Measurements from ENCODE around the gene TNFAIP3. TPM values are rescaled to one million over a fixed set of nuclear protein-coding genes. Genes with fewer than 3 reads are reported as not detected.

The TNFAIP3 gene
- total and polyA plus RNA-seq, 5 experiments from 2014 or later: 61.5 to 139 (median 108) TPM

DNA sequence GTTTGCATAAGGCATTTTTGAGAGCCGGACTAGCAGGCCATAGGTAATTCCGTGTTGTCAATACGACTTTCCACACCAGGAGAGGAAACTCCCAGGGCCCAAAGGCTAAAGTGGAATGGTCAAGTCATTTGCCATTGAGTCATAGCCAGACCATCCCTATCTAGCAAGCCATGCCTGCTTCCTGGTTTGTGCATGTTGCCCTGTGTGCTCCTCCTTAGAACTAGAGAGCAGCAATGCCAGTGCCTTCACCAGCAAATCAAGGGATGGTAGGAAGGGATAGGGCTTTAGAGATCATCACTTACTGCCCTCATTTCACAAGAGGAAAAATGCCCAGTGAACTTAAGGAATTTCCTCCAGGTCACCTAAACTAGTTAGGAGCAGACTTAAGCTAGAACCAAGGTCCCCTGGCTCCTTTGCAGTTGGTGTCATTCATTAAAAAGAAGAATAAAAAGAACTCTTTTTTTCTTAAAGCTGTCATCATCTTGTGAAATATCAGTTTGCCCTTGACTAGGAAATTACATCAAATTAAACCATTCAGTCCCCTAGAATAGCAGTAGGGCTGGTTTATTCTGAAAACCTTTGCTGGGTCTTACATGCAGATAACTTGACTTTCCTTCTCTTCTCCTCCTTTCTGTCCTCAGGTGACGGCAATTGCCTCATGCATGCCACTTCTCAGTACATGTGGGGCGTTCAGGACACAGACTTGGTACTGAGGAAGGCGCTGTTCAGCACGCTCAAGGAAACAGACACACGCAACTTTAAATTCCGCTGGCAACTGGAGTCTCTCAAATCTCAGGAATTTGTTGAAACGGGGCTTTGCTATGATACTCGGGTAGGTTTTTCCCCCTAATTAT lies 7.4 kb downstream of the TNFAIP3 start:
- DNase-seq (peak in 3 of 10 donors; percentile 15 to 31 (median 22)), ATAC-seq (no peak)
- Mint-ChIP-seq H3K27me3 (no peaks in the 10 kb centered on the region), H3K4me3 (peak overlapping the region in 9 of 10 donors; percentile 26 to 95 (median 56)), H3K36me3 (peaks cover 16 to 90% (median 73%) of the 10 kb centered on the region in 3 donors), H3K4me1 (peaks cover 36 to 88% (median 68%) of the 10 kb centered on the region in 4 donors), H3K27ac (peak overlapping the region; percentile 12 to 99 (median 81)), H3K9me3 (no peaks in the 10 kb centered on the region)
- POLR2A ChIA-PET: no interaction called here

- Mint-ChIP-seq H3K9me3 (no peaks in the 10 kb centered on the region), H3K27ac (peak overlapping the region in 9 of 10 donors; percentile 12 to 99 (median 82)), H3K4me3 (peak overlapping the region in 8 of 10 donors; percentile 26 to 95 (median 60)), H3K36me3 (peaks cover 16 to 94% (median 76%) of the 10 kb centered on the region in 3 donors), H3K27me3 (no peaks in the 10 kb centered on the region), H3K4me1 (peaks cover 32 to 85% (median 68%) of the 10 kb centered on the region in 4 donors)
- ATAC-seq (no peak), DNase-seq (peak in 2 of 10 donors; percentile 25 to 36)
- POLR2A ChIA-PET: no interaction called here
Observed at GRCh38 chr6:137875058-137875520, 8.0 kb downstream of the TNFAIP3 start.

DNA sequence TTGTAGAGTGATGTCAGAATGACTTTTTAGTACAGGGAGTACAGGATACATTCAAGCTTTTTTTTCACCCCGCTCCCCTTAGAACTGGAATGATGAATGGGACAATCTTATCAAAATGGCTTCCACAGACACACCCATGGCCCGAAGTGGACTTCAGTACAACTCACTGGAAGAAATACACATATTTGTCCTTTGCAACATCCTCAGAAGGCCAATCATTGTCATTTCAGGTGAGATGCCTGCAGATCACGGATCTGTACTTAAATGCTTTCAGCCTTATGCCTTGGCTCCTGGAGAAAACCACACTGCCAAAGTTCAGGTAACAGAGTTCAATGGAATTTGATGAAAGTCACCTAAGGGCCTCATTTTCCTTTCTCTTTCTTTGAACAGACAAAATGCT lies 8.5 kb downstream of the TNFAIP3 start:
- peaks cover 16 to 99% (median 81%) of the 10 kb centered on the region in 3 donors for H3K36me3 Mint-ChIP-seq
- H3K27me3 Mint-ChIP-seq: no peaks in the 10 kb centered on the region
- no peaks in the 10 kb centered on the region for H3K9me3 Mint-ChIP-seq
- ATAC-seq: no peak
- peak in 2 of 10 donors; percentile 22 to 24 for DNase-seq
- POLR2A ChIA-PET: no interaction called here
- peak overlapping the region; percentile 28 to 99 (median 74) for H3K27ac Mint-ChIP-seq
- peaks cover 32 to 85% (median 68%) of the 10 kb centered on the region in 4 donors for H3K4me1 Mint-ChIP-seq
- peak overlapping the region in 4 of 10 donors; percentile 3 to 77 (median 28) for H3K4me3 Mint-ChIP-seq

DNA sequence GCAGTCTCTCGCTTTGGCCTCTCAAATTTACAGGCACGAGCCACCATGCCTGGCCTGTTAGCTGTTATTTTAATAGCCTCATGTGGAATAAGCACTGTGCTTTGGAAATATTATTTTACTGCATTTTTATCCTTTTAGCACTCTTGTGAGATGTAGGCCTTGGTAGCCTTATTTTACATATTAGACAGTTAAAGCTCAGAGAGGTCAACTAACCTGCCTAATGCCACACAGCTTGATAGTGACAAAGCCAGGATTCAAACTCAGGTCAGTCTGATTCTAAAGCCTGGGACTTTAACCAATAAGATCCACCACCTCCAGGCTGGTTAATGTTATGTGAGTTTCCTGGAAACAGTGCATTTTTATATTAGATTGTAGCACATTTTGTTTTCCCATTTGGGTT lies 9.5 kb downstream of the TNFAIP3 start:
- POLR2A ChIA-PET: interaction anchor here (1.7 kb wide), 1 partner anchor 9 kb away, joined by 6 read pairs; the partner anchor contains the start of gene TNFAIP3
- peak overlapping the region in 1 of 10 donors; percentile 12 for H3K4me3 Mint-ChIP-seq
- DNase-seq (peak in 1 of 10 donors; percentile 15), ATAC-seq (no peak)
- peaks cover 11 to 100% (median 83%) of the 10 kb centered on the region in 3 donors for H3K36me3 Mint-ChIP-seq
- H3K27ac Mint-ChIP-seq: peak overlapping the region in 5 of 10 donors; percentile 4 to 99 (median 65)
- H3K4me1 Mint-ChIP-seq: peaks cover 28 to 84% (median 68%) of the 10 kb centered on the region in 4 donors
- no peaks in the 10 kb centered on the region for H3K9me3 Mint-ChIP-seq
- H3K27me3 Mint-ChIP-seq: no peaks in the 10 kb centered on the region

GRCh38 chr6:137877113-137877512 lies 10.1 kb downstream of the TNFAIP3 start:
- peaks cover 11 to 98% (median 79%) of the 10 kb centered on the region in 3 donors for H3K36me3 Mint-ChIP-seq
- DNase-seq: peak in 2 of 10 donors; percentile 14 to 15
- H3K4me3 Mint-ChIP-seq: peak overlapping the region in 1 of 10 donors; percentile 2
- no peaks in the 10 kb centered on the region for H3K27me3 Mint-ChIP-seq
- no peaks in the 10 kb centered on the region for H3K9me3 Mint-ChIP-seq
- H3K27ac Mint-ChIP-seq: peak overlapping the region in 7 of 10 donors; percentile 35 to 99 (median 69)
- H3K4me1 Mint-ChIP-seq: peaks cover 24 to 84% (median 66%) of the 10 kb centered on the region in 4 donors
- POLR2A ChIA-PET: interaction anchor here (1.7 kb wide), 1 partner anchor 10 kb away, joined by 6 read pairs; the partner anchor contains the start of gene TNFAIP3
- no peak for ATAC-seq

DNA sequence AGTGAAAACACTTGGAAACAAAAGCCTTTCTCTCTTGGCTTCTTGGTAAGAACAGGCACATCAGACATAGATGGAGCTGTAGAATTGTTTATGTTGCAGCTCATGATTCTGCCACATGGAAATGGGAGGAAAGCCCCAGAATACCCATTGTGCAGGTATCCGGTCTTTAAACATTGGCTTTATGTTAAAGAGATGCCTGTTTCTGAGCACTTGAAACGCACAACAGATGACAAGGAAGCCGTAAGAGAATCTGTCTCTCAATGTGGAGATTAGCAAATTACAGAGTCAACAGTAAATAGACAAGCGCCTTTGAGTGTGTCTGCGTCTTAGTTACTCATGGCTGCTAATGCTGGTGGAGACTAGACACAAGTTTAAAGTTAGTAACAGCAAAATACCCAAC lies 10.5 kb downstream of the TNFAIP3 start:
- ATAC-seq: no peak
- H3K27me3 Mint-ChIP-seq: no peaks in the 10 kb centered on the region
- H3K27ac Mint-ChIP-seq: peak overlapping the region in 7 of 10 donors; percentile 15 to 99 (median 69)

DNA sequence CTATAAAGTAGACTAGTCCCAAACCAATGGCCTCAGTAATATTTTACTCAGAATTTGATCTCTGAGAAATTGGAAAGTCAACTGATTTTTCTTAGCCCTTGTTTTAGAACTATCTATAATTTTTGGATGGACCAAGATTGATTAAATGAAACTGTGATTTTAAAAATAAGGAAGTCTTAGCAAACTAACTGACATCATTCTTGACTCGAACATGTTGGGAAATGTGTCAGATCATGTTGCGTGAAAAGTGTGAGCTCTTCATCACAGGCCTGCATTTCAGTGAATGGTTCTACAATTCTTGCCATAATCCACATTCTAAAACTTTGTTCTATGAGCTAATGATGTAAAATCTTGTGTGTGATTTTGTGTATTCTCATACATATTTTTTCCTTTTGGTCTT lies 11.0 kb downstream of the TNFAIP3 start:
- H3K27me3 Mint-ChIP-seq: no peaks in the 10 kb centered on the region
- peaks cover 23 to 82% (median 64%) of the 10 kb centered on the region in 4 donors for H3K4me1 Mint-ChIP-seq
- H3K36me3 Mint-ChIP-seq: peaks cover 11 to 95% (median 76%) of the 10 kb centered on the region in 3 donors
- DNase-seq (peak in 1 of 10 donors; percentile 26), ATAC-seq (no peak)
- H3K9me3 Mint-ChIP-seq: no peaks in the 10 kb centered on the region
- peak overlapping the region in 3 of 10 donors; percentile 18 to 69 (median 62) for H3K4me3 Mint-ChIP-seq
- H3K27ac Mint-ChIP-seq: peak overlapping the region in 8 of 10 donors; percentile 43 to 99 (median 69)
- POLR2A ChIA-PET: interaction anchor here (0.9 to 1.7 kb wide), 2 partner anchors 10 to 54 kb away, joined by 5 to 6 read pairs; partner anchors contain the start of gene TNFAIP3

More for the DNA sequence above, 10.5 kb downstream of the TNFAIP3 start:
- peaks cover 11 to 97% (median 79%) of the 10 kb centered on the region in 3 donors for H3K36me3 Mint-ChIP-seq
- H3K4me3 Mint-ChIP-seq: peak overlapping the region in 1 of 10 donors; percentile 15
- H3K9me3 Mint-ChIP-seq: no peaks in the 10 kb centered on the region
- peak in 2 of 10 donors; percentile 17 to 21 for DNase-seq
- POLR2A ChIA-PET: interaction anchor here (0.9 to 1.7 kb wide), 2 partner anchors 10 to 53 kb away, joined by 5 to 6 read pairs; partner anchors contain the start of gene TNFAIP3
- peaks cover 22 to 84% (median 65%) of the 10 kb centered on the region in 4 donors for H3K4me1 Mint-ChIP-seq

DNA sequence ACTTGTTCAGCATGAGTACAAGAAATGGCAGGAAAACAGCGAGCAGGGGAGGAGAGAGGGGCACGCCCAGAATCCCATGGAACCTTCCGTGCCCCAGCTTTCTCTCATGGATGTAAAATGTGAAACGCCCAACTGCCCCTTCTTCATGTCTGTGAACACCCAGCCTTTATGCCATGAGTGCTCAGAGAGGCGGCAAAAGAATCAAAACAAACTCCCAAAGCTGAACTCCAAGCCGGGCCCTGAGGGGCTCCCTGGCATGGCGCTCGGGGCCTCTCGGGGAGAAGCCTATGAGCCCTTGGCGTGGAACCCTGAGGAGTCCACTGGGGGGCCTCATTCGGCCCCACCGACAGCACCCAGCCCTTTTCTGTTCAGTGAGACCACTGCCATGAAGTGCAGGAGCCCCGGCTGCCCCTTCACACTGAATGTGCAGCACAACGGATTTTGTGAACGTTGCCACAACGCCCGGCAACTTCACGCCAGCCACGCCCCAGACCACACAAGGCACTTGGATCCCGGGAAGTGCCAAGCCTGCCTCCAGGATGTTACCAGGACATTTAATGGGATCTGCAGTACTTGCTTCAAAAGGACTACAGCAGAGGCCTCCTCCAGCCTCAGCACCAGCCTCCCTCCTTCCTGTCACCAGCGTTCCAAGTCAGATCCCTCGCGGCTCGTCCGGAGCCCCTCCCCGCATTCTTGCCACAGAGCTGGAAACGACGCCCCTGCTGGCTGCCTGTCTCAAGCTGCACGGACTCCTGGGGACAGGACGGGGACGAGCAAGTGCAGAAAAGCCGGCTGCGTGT lies 11.6 kb downstream of the TNFAIP3 start:
- peaks cover 11 to 89% (median 70%) of the 10 kb centered on the region in 3 donors for H3K36me3 Mint-ChIP-seq
- no peaks in the 10 kb centered on the region for H3K9me3 Mint-ChIP-seq
- peak overlapping the region; percentile 47 to 99 (median 74) for H3K27ac Mint-ChIP-seq
- POLR2A ChIA-PET: interaction anchor here (0.9 to 1.8 kb wide), 2 partner anchors 11 to 54 kb away, joined by 5 to 9 read pairs; partner anchors contain the start of gene TNFAIP3
- no peak for ATAC-seq
- DNase-seq: peak in 4 of 10 donors; percentile 37 to 46 (median 39)
- H3K4me1 Mint-ChIP-seq: peaks cover 22 to 81% (median 63%) of the 10 kb centered on the region in 4 donors
- H3K27me3 Mint-ChIP-seq: peaks cover 0 to 3% (median 0%) of the 10 kb centered on the region in 5 donors
- peak overlapping the region in 6 of 10 donors; percentile 43 to 73 (median 60) for H3K4me3 Mint-ChIP-seq

DNA sequence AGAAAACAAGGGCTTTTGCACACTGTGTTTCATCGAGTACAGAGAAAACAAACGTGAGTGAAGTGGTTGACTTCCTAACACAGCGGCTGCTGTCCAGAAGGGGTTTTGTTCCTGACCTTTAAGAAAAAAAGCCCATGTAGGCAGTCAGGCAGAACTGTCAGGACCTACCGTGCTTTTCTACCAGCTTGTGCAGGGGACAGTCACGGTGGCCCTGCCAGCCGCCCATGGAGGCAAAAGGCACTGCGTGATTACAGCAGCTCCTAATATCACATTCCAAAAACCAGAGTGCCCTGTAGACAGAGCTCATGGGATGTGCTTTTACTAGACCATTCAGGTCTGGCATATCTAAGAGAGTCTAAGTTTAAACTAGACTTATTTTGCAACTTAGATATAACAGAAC lies 12.2 kb downstream of the TNFAIP3 start:
- peak overlapping the region in 7 of 10 donors; percentile 35 to 99 (median 72) for H3K27ac Mint-ChIP-seq
- H3K4me3 Mint-ChIP-seq: peak overlapping the region in 5 of 10 donors; percentile 53 to 73 (median 62)
- POLR2A ChIA-PET: interaction anchor here (1.8 kb wide), 1 partner anchor 12 kb away, joined by 9 read pairs; the partner anchor contains the start of gene TNFAIP3
- peaks cover 11 to 83% (median 66%) of the 10 kb centered on the region in 3 donors for H3K36me3 Mint-ChIP-seq
- H3K4me1 Mint-ChIP-seq: peaks cover 23 to 81% (median 67%) of the 10 kb centered on the region in 4 donors
- peaks cover 0 to 5% (median 0%) of the 10 kb centered on the region in 5 donors for H3K27me3 Mint-ChIP-seq
- ATAC-seq (no peak), DNase-seq (peak in 3 of 10 donors; percentile 34 to 38 (median 36))
- H3K9me3 Mint-ChIP-seq: no peaks in the 10 kb centered on the region

DNA sequence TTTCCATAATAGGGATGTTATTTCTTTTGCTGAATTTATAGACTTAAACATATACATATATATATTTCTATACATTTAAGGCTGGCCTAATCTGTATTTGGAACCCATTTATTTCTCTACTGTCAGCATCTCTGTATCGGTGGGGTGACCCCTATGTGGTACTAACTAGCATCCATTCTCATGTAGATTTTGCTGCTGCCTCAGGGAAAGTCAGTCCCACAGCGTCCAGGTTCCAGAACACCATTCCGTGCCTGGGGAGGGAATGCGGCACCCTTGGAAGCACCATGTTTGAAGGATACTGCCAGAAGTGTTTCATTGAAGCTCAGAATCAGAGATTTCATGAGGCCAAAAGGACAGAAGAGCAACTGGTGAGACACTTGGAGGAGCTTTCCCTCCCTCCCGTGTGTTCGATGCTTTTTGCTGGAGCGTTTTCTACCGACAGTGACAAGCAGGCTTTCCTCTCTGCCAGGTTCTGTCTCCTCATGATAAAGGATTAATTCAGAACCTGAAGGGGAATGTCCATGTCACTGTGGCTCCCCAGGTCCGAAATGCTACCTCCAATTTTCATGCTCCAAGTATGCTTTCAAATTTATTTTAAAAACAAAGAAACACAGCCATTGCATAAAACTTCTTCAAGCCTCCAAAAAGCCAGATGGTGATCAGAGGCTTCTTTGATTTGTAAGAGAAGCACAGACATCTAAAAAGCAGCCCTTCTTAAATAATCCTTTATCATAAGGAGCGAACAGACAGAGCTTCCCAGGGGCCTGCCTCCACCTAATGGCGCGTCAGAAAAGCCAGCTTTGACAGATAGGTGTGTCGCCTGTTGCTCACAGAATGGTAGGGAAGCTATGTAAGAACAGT lies 13.1 kb downstream of the TNFAIP3 start:
- POLR2A ChIA-PET: interaction anchor here (0.8 to 4.3 kb wide), 4 partner anchors 10 to 15 kb away, joined by 3 to 30 read pairs (median 12); partner anchors contain the start of gene TNFAIP3
- ATAC-seq: no peak
- peak in 3 of 10 donors; percentile 28 to 38 (median 33) for DNase-seq
- Mint-ChIP-seq H3K4me1 (peaks cover 21 to 73% (median 67%) of the 10 kb centered on the region in 4 donors), H3K27me3 (peaks cover 0 to 10% (median 0%) of the 10 kb centered on the region in 5 donors), H3K4me3 (peak overlapping the region in 6 of 10 donors; percentile 10 to 77 (median 19)), H3K36me3 (peaks cover 8 to 75% (median 61%) of the 10 kb centered on the region in 3 donors), H3K27ac (peak overlapping the region; percentile 75 to 99 (median 89)), H3K9me3 (no peaks in the 10 kb centered on the region)

All from naive thymus-derived CD8-positive, alpha-beta T cell (primary cell).